ENCODE measurements around the gene TM9SF1. TPM values are rescaled to one million over a fixed set of nuclear protein-coding genes. Genes with fewer than 3 reads are reported as not detected.

The TM9SF1 gene
- polyA plus RNA-seq, 3 donors = 14.6 to 56.0 (median 51.1) TPM

DNA sequence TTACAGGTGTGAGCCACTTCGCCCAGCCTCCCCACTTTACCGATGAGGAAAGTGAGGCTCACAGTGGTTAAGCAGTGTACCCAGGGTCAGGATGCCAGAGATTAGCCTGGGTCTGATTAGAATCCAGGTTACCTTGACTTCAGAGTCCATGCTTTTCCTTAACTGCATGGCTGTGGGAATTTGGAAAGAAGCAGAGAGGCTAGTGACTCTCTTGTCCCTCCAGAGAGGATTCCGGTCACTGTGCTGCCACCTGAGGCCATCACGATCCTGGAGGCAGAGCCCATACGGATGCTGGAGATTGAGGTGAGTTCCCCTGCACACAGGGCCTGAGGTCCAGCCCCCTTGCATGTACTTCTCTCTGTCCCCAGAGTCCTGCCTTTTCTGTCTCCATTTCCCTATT is 18.6 kb downstream of the TM9SF1 start:
- Mint-ChIP-seq H3K27ac (peak overlapping the region in 1 of 7 donors; percentile 54), H3K36me3 (peaks cover 75 to 88% of the 10 kb centered on the region in 2 donors), H3K9me3 (no peaks in the 10 kb centered on the region), H3K27me3 (ENCODE audit: low read depth in 3 of 3) (peaks cover 4 to 7% (median 7%) of the 10 kb centered on the region in 3 donors), H3K4me1 (peaks cover 9% of the 10 kb centered on the region), H3K4me3 (no peak overlapping the region)
- H3K27ac ChIP-seq (ENCODE audit: low read depth in 1 of 2, low read length in 2 of 2) = no peak overlapping the region
- H3K9me3 ChIP-seq (replicated peaks in 1 of 2; ENCODE audit: control insufficient read depth in 1 of 2, insufficient read depth in 1 of 2, low read length in 2 of 2) = no peaks in the 10 kb centered on the region
- 99% methylated on average over 5 of the region's 5 CpGs for WGBS (ENCODE audit: insufficient coverage)
- peaks cover 17% of the 10 kb centered on the region for H4K20me1 ChIP-seq (ENCODE audit: insufficient read depth, low read length)
- peaks cover 62 to 80% of the 10 kb centered on the region in 2 donors for H3K36me3 ChIP-seq (replicated peaks in 1 of 2; ENCODE audit: control insufficient read depth in 1 of 2, insufficient read depth in 2 of 2, low read length in 2 of 2)
- H3K27me3 ChIP-seq (ENCODE audit: control insufficient read depth in 2 of 2, insufficient read depth in 2 of 2, low read length in 2 of 2) = no peaks in the 10 kb centered on the region
- no peak overlapping the region for H3K4me2 ChIP-seq (replicated peaks; ENCODE audit: extremely low read depth, low read length, poor library complexity, severe bottlenecking)
- peaks cover 9 to 11% of the 10 kb centered on the region in 2 donors for H3K4me1 ChIP-seq (ENCODE audit: control insufficient read depth in 1 of 2, insufficient read depth in 2 of 2, low read length in 2 of 2)
- intact Hi-C loops (cut with micrococcal nuclease) = no loop called here
- DNase-seq = no peak
- no peak overlapping the region for H3K9ac ChIP-seq (ENCODE audit: insufficient read depth, low read length, poor library complexity, severe bottlenecking)
- TF ChIP-seq, protein P1, sequence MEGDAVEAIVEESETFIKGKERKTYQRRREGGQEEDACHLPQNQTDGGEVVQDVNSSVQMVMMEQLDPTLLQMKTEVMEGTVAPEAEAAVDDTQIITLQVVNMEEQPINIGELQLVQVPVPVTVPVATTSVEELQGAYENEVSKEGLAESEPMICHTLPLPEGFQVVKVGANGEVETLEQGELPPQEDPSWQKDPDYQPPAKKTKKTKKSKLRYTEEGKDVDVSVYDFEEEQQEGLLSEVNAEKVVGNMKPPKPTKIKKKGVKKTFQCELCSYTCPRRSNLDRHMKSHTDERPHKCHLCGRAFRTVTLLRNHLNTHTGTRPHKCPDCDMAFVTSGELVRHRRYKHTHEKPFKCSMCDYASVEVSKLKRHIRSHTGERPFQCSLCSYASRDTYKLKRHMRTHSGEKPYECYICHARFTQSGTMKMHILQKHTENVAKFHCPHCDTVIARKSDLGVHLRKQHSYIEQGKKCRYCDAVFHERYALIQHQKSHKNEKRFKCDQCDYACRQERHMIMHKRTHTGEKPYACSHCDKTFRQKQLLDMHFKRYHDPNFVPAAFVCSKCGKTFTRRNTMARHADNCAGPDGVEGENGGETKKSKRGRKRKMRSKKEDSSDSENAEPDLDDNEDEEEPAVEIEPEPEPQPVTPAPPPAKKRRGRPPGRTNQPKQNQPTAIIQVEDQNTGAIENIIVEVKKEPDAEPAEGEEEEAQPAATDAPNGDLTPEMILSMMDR (IDR thresholded peaks at IDR 0.05) = no peak
- no peak overlapping the region for H2AFZ ChIP-seq (ENCODE audit: insufficient read depth, low read depth, low read length, poor library complexity, severe bottlenecking)
- no peak overlapping the region for H3K4me3 ChIP-seq (replicated peaks in 1 of 3; ENCODE audit: low read depth in 2 of 3, low read length in 3 of 3)
- no peaks in the 10 kb centered on the region for H3K79me2 ChIP-seq (ENCODE audit: insufficient read depth, low read length)

DNA sequence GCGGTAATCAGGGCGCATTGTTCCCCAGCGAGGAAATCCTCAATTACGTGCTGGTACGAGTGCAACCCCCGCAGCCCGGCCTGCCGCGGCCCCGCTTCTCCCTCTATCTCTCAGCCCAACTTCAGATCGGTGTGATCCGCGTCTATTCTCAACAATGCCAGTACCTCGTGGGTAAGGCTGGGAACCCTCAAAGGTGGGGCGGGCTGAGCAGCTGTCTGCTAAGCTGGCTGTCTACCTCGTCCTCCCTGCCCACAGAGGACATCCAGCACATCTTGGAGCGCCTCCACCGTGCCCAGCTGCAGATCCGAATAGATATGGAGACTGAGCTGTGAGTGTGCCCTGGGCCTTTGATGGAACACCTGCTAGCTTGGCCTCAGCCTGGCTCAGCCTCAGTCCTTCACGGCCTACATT is 22.4 kb downstream of the TM9SF1 start:
- peak overlapping the region in 1 of 7 donors; percentile 37 for H3K27ac Mint-ChIP-seq
- peaks cover 10 to 19% (median 16%) of the 10 kb centered on the region in 3 donors for H3K27me3 Mint-ChIP-seq (ENCODE audit: low read depth in 3 of 3)
- peak overlapping the region in 1 of 3 experiments; percentile 68 for H3K4me3 ChIP-seq (replicated peaks in 1 of 3; ENCODE audit: low read depth in 2 of 3, low read length in 3 of 3)
- H3K4me1 Mint-ChIP-seq = peaks cover 31% of the 10 kb centered on the region
- H3K36me3 Mint-ChIP-seq = peaks cover 62 to 79% of the 10 kb centered on the region in 2 donors
- no peak overlapping the region for H3K9ac ChIP-seq (ENCODE audit: insufficient read depth, low read length, poor library complexity, severe bottlenecking)
- no peaks in the 10 kb centered on the region for H3K79me2 ChIP-seq (ENCODE audit: insufficient read depth, low read length)
- no peak overlapping the region for H3K4me3 Mint-ChIP-seq
- no peak for DNase-seq
- TF ChIP-seq, protein P1 (IDR thresholded peaks at IDR 0.05) = no peak
- H3K27ac ChIP-seq (ENCODE audit: low read depth in 1 of 2, low read length in 2 of 2) = no peak overlapping the region
- H3K9me3 Mint-ChIP-seq = peaks cover 0 to 2% (median 0%) of the 10 kb centered on the region in 7 donors
- no peaks in the 10 kb centered on the region for H3K9me3 ChIP-seq (replicated peaks in 1 of 2; ENCODE audit: control insufficient read depth in 1 of 2, insufficient read depth in 1 of 2, low read length in 2 of 2)
- peaks cover 22 to 31% of the 10 kb centered on the region in 2 donors for H3K4me1 ChIP-seq (ENCODE audit: control insufficient read depth in 1 of 2, insufficient read depth in 2 of 2, low read length in 2 of 2)
- WGBS (ENCODE audit: insufficient coverage) = 64% methylated on average over 15 of the region's 20 CpGs
- H3K4me2 ChIP-seq (replicated peaks; ENCODE audit: extremely low read depth, low read length, poor library complexity, severe bottlenecking) = no peak overlapping the region
- peaks cover 28% of the 10 kb centered on the region for H4K20me1 ChIP-seq (ENCODE audit: insufficient read depth, low read length)
- H3K36me3 ChIP-seq (replicated peaks in 1 of 2; ENCODE audit: control insufficient read depth in 1 of 2, insufficient read depth in 2 of 2, low read length in 2 of 2) = peaks cover 36 to 62% of the 10 kb centered on the region in 2 donors
- H3K27me3 ChIP-seq (ENCODE audit: control insufficient read depth in 2 of 2, insufficient read depth in 2 of 2, low read length in 2 of 2) = no peaks in the 10 kb centered on the region
- no peak overlapping the region for H2AFZ ChIP-seq (ENCODE audit: insufficient read depth, low read depth, low read length, poor library complexity, severe bottlenecking)
- intact Hi-C loops (cut with micrococcal nuclease) = no loop called here

Measured in CD14-positive monocyte (primary cell).